NB4 (cell line): ENCODE measurements around the gene BCL2L13.
A peak's percentile ranks its signal among the peaks of the same experiment; 100 is the strongest.

Source experiments
- DNase-seq: peaks from one replicate; pipeline ENCODE4 v3.0.0; 2010; ENCODE audit warnings: low read depth
- H3K4me3 ChIP-seq: one replicate; pipeline ENCODE4 v1.5.1; 2011; ENCODE audit warnings: mild to moderate bottlenecking, low read depth, low read length, moderate library complexity
- CTCF ChIP-seq: IDR thresholded peaks from one replicate; pipeline ENCODE4 v1.5.1; 2012; ENCODE audit warnings: low read depth, low read length
- MAX ChIP-seq: IDR thresholded peaks from 2 replicates; pipeline ENCODE4 v1.6.1; 2011; ENCODE audit warnings: low read depth, low read length
- MYC ChIP-seq: IDR thresholded peaks from 2 replicates; pipeline ENCODE4 v1.6.1; 2011; ENCODE audit warnings: low read depth, low read length
- POLR2A ChIP-seq: IDR thresholded peaks from 2 replicates; pipeline ENCODE4 v1.6.1; 2011; ENCODE audit warnings: mild to moderate bottlenecking; ENCODE audit not compliant: insufficient read length; ENCODE audit errors: extremely low read depth

The BCL2L13 gene

GRCh38 chr22:17705546-17705945 lies 67.0 kb downstream of the BCL2L13 start:
- no peak for DNase-seq

GRCh38 chr22:17705951-17706900 lies 67.7 kb downstream of the BCL2L13 start:
- H3K4me3 ChIP-seq, result peak overlapping the region; percentile 44
- TF ChIP-seq MAX (no peak), CTCF (no peak), MYC (no peak), POLR2A (no peak)
- DNase-seq, result peak; percentile 87

More at GRCh38 chr22:17705546-17705945, 67.0 kb downstream of the BCL2L13 start:
- no peak overlapping the region for H3K4me3 ChIP-seq
- no peak for TF ChIP-seq MYC
- TF ChIP-seq POLR2A, result no peak
- no peak for TF ChIP-seq MAX
- TF ChIP-seq CTCF, result no peak

- H3K4me3 ChIP-seq, result no peak overlapping the region
- TF ChIP-seq CTCF (no peak), POLR2A (no peak), MYC (no peak), MAX (no peak)
- DNase-seq, result no peak
Observed at GRCh38 chr22:17706947-17707346, 68.4 kb downstream of the BCL2L13 start.

GRCh38 chr22:17707526-17707925 lies 69.0 kb downstream of the BCL2L13 start:
- no peak for TF ChIP-seq CTCF
- TF ChIP-seq POLR2A, result no peak
- TF ChIP-seq MYC, result no peak
- DNase-seq, result no peak
- H3K4me3 ChIP-seq, result no peak overlapping the region

- no peak for DNase-seq
- TF ChIP-seq POLR2A (no peak), MYC (no peak), MAX (no peak), CTCF (no peak)
Observed at GRCh38 chr22:17710023-17710422, 71.5 kb downstream of the BCL2L13 start.

More at GRCh38 chr22:17710023-17710422, 71.5 kb downstream of the BCL2L13 start:
- no peak overlapping the region for H3K4me3 ChIP-seq
